Stimulated activated CD4-positive, alpha-beta T cell treated with anti-CD3 and anti-CD28 coated beads, Interleukin-1b, Interleukin-23, amount 100 ng/mL, for 24 hours (primary cell): Measurements from ENCODE around the gene AMHR2.
"Not testable (repeated sequence)": the region's sequence is repeated elsewhere in the genome, so short reads cannot be mapped to it uniquely, and the experiment has no call there.

Experiments
- DNase-seq, 4 experiments: peaks; one replicate each; pipeline ENCODE4 v3.0.0-alpha.2; 2020; ENCODE audit warnings: low read depth in 4 of 4, low spot score in 1 of 4

Gene AMHR2

DNA sequence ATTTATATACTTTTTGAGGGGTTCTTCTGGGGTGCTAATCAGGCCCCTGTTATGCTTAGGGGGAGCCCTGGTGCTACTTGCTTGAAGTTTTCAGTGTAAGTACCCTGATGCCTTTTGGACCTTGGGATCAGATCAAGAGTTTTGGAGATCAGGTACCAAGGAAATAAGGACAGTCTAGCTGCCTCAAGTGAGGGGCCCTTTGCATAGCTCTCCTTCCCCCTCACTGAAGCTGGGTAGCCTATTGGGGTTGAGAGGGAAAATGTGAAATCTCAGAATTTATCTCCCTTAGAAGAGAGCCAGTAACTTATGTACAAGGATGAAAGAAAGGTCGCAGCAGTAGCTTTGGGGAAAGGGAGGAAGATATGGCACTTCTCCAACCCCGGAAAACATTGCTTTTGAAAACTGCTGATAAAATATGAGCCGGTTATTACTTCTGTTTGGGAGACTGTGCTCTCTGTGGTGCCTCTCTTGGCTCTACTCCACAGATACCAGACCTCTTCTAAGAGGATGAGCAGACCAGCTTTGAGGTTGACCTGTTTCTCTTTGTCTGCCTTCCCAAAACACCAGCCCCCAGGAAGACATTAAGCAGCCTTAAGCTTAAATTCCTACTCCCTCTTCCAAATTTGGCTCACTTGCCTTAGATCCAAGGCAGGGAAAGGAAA, 8.8 kb upstream of the AMHR2 start:
- DNase-seq, result no peak

- not testable (repeated sequence) for DNase-seq
These were observed 7.8 kb upstream of the AMHR2 start for GRCh38 chr12:53415752-53416389.

DNA sequence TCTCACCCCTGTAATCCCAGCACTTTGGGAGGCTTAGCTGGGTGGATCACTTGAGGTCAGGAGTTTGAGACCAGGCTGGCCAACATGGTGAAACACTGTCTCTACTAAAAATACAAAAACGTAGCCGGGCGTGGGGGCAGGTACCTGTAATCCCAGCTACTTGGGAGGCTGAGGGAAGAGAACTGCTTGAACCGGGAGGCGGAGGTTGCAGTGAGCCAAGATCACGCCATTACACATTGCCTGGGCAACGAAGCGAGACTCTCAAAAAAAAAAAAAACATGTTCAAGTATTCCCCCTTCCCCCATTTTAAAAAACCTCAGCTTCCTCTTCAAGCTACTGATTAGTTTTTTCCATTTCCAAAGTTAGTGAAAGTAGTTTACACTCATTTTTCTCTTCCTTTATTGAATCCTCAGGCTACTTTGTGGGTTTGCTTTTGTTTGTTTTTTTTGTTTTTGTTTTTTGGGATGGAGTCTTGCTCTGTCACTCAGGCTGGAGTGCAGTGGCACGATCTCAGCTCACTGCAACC, 6.3 kb upstream of the AMHR2 start:
- not testable (repeated sequence) for DNase-seq

DNA sequence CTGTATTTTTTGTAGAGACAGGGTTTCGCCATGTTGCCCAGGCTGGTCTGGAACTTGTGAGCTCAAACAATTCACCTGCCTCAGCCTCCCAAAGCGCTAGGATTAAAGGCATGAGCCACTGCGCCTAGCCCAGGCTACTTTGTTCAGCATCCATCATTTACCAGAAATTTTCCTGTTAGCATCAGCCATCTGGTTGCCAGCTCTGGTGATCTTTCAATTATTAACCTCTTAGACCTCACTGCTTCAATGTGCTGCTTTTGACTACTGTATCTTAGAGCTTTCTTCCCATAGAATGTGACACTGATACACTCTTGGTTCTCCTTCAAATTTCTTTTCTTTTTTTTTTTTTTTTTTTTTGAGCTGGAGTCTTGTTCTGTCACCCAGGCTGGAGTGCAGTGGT, 5.4 kb upstream of the AMHR2 start:
- DNase-seq, result no peak

DNA sequence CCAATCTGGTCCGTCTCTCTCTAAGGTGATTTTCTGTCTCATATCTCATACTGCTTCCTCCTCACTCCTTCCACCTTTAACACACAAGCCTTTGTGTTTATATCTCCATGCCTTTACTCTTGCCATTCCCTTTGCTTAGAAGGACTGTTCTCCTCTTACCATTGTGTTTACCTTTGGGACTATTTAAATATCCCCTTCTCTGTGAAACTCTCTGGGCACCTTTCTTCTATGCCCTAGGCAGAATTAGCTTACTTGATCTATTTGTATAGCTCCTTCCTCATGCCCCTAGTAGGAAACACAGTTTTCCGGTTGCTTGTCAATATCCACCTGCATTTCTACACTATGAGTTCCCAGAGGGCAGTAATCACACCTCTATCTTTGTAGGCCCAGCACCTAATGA, 3.9 kb upstream of the AMHR2 start:
- no peak for DNase-seq

DNA sequence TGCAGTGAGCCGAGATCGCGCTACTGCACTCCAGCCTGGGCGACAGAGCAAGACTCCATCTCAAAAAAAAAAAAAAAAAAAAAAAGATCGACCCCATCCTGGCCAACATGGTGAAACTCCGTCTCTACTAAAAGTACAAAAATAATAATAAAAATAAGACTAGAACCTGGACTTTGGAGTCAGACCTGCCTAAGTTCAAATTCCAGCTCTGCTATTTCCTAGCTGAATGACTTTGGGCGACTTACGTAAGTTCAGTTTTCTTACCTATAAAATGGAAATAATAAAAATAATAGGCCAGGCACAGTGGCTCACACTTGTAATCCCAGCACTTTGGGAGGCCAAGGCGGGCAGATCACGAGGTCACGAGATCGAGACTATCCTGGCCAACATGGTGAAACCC, 1.4 kb upstream of the AMHR2 start:
- DNase-seq, result not testable (repeated sequence)

DNA sequence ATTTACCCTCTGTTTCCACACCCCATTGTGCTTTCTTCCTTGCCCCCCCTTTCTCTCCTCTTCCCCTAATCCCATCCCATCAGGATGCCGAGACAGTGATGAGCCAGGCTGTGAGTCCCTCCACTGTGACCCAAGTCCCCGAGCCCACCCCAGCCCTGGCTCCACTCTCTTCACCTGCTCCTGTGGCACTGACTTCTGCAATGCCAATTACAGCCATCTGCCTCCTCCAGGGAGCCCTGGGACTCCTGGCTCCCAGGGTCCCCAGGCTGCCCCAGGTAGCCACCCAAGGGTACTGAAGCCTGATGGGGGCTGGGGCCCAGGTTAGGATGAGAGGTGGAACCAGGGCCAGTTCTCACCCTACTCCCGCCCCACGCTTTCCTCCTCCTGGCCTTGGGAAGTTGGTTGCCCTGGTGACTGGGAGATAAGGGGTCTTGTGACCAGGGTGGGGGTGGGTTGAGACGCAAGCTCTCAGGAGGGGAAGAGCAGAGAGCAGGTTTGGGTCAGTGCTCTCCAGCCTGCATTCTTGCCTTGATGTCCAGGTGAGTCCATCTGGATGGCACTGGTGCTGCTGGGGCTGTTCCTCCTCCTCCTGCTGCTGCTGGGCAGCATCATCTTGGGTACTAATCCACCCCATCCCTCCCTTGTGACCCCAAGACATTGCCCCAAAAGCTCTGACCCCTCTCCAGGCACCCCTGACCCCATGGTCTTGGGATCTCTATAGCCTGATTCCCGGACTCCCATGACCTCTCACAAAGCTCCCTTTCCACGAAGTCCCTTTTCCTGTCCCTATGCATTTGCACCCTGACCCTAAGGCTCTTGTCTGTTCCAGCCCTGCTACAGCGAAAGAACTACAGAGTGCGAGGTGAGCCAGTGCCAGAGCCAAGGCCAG, 1.2 kb downstream of the AMHR2 start:
- DNase-seq, result no peak

DNA sequence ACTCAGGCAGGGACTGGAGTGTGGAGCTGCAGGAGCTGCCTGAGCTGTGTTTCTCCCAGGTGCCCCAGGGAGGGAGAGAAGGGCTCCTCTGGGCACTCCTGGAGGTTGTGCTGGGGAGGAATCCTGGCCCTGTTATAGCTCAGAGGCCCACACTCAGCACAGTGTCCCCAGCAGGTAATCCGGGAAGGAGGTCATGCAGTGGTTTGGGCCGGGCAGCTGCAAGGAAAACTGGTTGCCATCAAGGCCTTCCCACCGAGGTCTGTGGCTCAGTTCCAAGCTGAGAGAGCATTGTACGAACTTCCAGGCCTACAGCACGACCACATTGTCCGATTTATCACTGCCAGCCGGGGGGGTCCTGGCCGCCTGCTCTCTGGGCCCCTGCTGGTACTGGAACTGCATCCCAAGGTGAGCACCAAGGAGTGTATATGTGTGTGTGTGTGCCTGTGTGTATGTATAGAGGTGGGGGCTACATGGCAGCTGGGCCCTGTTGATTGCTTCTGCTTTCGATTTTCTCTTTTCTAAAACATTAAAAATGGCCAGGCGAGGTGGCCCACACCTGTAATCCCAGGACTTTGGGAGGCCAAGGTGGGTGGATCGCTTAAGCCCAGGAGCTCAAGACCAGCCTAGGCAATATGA, 2.0 kb downstream of the AMHR2 start:
- no peak for DNase-seq

GRCh38 chr12:53427905-53428594, 4.4 kb downstream of the AMHR2 start:
- DNase-seq, result peak in 1 of 4 experiments; percentile 49

GRCh38 chr12:53428741-53429140, 5.1 kb downstream of the AMHR2 start:
- DNase-seq, result no peak

DNA sequence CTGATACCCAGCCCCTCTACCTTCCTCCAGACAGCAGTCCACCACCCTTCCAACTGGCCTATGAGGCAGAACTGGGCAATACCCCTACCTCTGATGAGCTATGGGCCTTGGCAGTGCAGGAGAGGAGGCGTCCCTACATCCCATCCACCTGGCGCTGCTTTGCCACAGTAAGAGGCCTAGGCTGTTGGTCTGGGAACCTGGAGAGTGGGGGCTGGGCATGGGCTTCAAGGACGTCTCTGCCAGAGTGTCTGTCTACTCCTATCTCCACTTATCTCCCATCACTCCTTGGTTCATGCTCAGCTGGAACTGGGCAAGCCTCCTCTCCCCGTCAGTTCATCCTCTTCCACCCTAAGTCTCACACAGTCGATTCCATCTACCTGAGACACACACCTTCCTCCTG, 6.5 kb downstream of the AMHR2 start:
- no peak for DNase-seq

DNA sequence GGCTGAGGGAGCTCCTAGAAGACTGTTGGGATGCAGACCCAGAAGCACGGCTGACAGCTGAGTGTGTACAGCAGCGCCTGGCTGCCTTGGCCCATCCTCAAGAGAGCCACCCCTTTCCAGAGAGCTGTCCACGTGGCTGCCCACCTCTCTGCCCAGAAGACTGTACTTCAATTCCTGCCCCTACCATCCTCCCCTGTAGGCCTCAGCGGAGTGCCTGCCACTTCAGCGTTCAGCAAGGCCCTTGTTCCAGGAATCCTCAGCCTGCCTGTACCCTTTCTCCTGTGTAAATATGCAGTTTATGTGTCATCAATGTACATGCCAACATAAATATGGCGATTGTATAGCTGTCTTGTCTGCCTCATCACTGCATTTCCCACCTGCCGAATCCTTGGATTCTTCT, 7.5 kb downstream of the AMHR2 start:
- DNase-seq, result no peak

DNA sequence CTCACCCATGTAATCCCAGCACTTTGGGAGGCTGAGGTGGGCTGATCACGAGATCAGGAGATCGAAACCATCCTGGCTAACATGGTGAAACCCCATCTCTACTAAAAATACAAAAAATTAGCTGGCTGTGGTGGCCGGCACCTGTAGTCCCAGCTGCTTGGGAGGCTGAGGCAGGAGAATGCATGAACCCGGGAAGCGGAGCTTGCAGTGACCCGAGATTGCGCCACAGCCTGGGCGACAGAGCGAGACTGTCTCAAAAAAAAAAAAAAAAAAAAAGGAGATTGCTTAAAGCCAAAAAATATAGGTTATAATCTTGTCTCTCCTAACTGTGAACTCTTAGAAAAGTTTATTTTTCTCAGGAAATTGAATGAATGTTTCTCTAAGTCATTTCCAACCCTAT, 11.7 kb downstream of the AMHR2 start:
- DNase-seq, result not testable (repeated sequence)

DNA sequence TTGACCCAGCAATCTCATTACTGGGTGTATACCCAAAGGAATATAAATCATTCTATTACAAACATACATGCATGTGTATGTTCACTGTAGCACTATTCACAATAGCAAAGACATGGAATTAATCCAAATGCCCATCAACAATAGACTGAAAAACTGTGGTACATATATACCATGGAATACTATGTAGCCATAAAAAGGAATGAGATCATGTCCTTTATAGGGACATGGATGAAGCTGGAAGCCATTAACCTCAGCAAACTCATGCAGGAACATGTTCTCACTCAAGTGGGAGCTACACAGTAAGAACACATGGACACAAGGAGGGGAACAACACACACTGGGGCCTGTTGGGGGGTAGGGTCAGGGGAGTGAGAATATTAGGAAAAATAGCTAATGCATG, 15.9 kb downstream of the AMHR2 start:
- DNase-seq, result not testable (repeated sequence)

- DNase-seq, result peak; percentile 97 to 99 (median 98)
These were observed 17.6 kb downstream of the AMHR2 start, which contains the start of gene PRR13 for GRCh38 chr12:53441040-53441833. Gene PRR13, plus strand, starts transcription at chr12:53441734. Its CDS starts 981 bp downstream, at chr12:53442715.

DNA sequence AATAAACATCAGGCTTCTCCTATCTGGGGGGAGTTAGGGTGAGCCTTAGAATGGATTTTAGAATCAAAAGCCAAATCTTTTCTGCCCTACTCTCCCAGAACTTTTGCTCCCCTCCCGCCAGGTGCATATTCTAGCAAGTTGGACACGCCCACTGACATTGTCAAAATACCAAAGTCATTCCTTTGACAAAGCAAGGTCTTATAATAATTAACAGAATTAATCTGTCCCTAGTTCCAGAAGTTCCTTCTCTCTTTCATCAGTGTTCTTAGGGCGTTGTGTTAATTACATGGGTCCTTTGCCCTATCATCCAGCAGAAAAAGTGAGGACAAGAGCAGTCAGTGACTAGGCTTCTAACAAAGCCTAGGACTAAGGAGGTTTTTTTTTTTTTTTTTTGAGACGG, 20.3 kb downstream of the AMHR2 start:
- DNase-seq, result no peak

DNA sequence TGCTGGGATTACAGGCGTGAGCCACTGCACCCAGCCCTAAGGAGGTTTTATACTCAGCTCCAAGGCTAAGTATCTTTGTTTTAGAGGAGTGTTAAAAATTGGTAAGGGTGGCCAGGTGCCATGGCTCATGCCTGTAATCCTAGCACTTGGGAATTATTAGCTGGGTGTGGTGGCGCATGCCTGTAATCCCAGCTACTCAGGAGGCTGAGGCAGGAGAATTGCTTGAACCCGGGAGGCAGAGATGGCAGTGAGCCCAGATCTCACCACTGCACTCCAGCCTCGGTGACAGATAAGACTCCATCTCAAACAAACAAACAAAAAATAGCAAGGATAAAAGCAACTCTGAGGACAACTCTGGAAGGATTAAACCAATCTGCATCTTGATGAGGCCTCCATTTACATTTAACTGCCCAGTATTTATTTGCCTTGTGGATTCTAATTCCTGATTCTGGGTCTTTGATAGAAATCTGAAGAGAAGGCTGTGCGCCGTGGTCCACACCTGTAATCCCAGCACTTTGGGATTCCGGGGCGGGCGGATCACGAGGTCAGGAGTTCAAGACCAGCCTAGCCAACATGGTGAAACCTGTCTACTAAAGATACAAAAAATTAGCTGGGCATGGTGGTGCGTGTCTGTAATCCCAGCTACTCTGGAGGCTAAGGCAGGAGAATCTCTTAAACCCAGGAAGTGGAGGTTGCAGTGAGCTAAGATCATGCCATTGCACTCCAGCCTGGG, 21.1 kb downstream of the AMHR2 start:
- not testable (repeated sequence) for DNase-seq

DNA sequence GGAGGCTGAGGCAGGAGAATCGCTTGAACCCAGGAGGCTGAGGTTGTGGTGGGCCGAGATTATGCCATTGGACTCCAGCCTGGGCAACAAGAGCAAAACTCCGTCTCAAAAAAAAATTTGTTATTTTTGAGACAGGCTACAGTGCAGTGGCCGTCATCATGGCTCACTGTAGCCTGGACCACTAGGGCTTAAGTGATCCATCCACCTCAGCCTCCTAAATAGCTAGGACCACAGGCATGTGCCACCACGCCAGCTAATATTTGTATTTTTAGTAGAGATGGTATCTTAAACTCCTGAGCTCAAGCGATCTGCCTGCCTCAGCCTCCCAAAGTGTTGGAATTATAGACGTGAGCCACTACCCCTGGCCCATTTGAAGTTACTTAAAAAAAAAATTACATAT, 27.3 kb downstream of the AMHR2 start:
- DNase-seq, result no peak

GRCh38 chr12:53451661-53452158, 28.1 kb downstream of the AMHR2 start, which contains the start of gene PCBP2:
Gene PCBP2, plus strand, starts transcription at chr12:53452102. Its CDS starts 2,699 bp downstream, at chr12:53454801.
- DNase-seq, result peak; percentile 86 to 97 (median 92)
